Renal cortical epithelial cell (primary cell): ENCODE measurements around the gene WFIKKN2. TPM values are rescaled to one million over a fixed set of nuclear protein-coding genes. Genes with fewer than 3 reads are reported as not detected.
"Not testable (repeated sequence)": the region's sequence is repeated elsewhere in the genome, so short reads cannot be mapped to it uniquely, and the experiment has no call there.

Experiments used
- DNase-seq: peaks from one replicate; pipeline ENCODE4 v3.0.0-alpha.2; 2011; ENCODE audit warnings: low read depth
- total RNA-seq: library from RNA; depleted of rRNA; stranded (reverse); fragments of >200 nt; gene quantifications from 2 replicates; pipeline ENCODE4 v1.2.3, GENCODE V29; 2014

Gene WFIKKN2
- not detected in 2 replicates for total RNA-seq

GRCh38 chr17:50835301-50836234 lies at the start of gene WFIKKN2:
TSS of gene WFIKKN2 (plus strand) at chr17:50835586. CDS start at chr17:50835938, 352 bp downstream.
- no peak for DNase-seq

GRCh38 chr17:50785946-50786570 lies 49.3 kb upstream of the WFIKKN2 start:
- no peak for DNase-seq

- DNase-seq: no peak
Observed at GRCh38 chr17:50787106-50787505, 48.3 kb upstream of the WFIKKN2 start.

- DNase-seq: no peak
Observed at GRCh38 chr17:50790618-50791017, 44.8 kb upstream of the WFIKKN2 start.

- DNase-seq: no peak
Observed at GRCh38 chr17:50792132-50792531, 43.3 kb upstream of the WFIKKN2 start.

- no peak for DNase-seq
Observed at GRCh38 chr17:50793007-50793406, 42.4 kb upstream of the WFIKKN2 start.

GRCh38 chr17:50794361-50794760 lies 41.0 kb upstream of the WFIKKN2 start:
- DNase-seq: no peak

GRCh38 chr17:50797135-50797810 lies 38.1 kb upstream of the WFIKKN2 start:
- peak; percentile 27 for DNase-seq

GRCh38 chr17:50798424-50799288 lies 36.7 kb upstream of the WFIKKN2 start:
- DNase-seq: no peak

- no peak for DNase-seq
Observed at GRCh38 chr17:50799582-50799981, 35.8 kb upstream of the WFIKKN2 start.

GRCh38 chr17:50800196-50800700 lies 35.1 kb upstream of the WFIKKN2 start:
- DNase-seq: no peak

- no peak for DNase-seq
Observed at GRCh38 chr17:50802609-50803571, 32.5 kb upstream of the WFIKKN2 start.

GRCh38 chr17:50803676-50804075 lies 31.7 kb upstream of the WFIKKN2 start:
- no peak for DNase-seq

GRCh38 chr17:50804749-50805475 lies 30.5 kb upstream of the WFIKKN2 start:
- DNase-seq: not testable (repeated sequence)

GRCh38 chr17:50805486-50805885 lies 29.9 kb upstream of the WFIKKN2 start:
- DNase-seq: no peak

- no peak for DNase-seq
Observed at GRCh38 chr17:50806141-50806643, 29.2 kb upstream of the WFIKKN2 start.

GRCh38 chr17:50807009-50807408 lies 28.4 kb upstream of the WFIKKN2 start:
- DNase-seq: no peak

- no peak for DNase-seq
Observed at GRCh38 chr17:50807675-50808074, 27.7 kb upstream of the WFIKKN2 start.

GRCh38 chr17:50808413-50808812 lies 27.0 kb upstream of the WFIKKN2 start:
- DNase-seq: no peak
